Activated CD4-positive, CD25-positive, alpha-beta regulatory T cell treated with anti-CD3 and anti-CD28 coated beads, Interleukin-2, amount 50 U/mL, for 16 hours (primary cell): Measurements from ENCODE around the gene RUNX1.
"Not testable (repeated sequence)": the region's sequence is repeated elsewhere in the genome, so short reads cannot be mapped to it uniquely, and the experiment has no call there.

ENCODE experiments used
- DNase-seq: peaks from one replicate; pipeline ENCODE4 v3.0.0-alpha.2; 2020; ENCODE audit warnings: low read depth, low spot score

RUNX1 gene

GRCh38 chr21:35016517-35017188 lies 32.4 kb downstream of the RUNX1 start:
- DNase-seq: no peak

DNA sequence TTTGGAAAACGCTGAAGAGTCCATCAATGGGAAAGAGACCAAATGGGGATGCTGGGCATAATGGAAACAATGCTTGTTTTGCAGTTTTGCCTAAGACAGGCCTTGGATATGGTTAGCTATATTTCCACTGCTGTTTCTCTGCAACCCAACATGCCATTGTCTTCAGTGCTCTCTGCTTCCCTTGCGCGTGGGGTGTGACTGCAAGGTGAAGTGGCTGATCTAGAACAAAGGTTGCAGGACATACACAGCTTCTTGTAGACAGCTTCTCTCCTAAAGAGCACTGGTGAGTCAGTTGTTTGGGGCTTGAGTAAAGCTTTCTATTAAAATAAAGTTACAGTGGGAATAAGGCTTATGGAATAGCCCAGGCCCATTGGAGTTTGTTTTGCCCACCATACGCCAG lies 33.0 kb downstream of the RUNX1 start:
- DNase-seq: no peak

- no peak for DNase-seq
Observed at GRCh38 chr21:35015435-35016024, 33.6 kb downstream of the RUNX1 start.

- no peak for DNase-seq
Observed at GRCh38 chr21:35014302-35015041, 34.6 kb downstream of the RUNX1 start.

- DNase-seq: no peak
Observed at GRCh38 chr21:35011681-35012080, 37.4 kb downstream of the RUNX1 start.

- no peak for DNase-seq
Observed at GRCh38 chr21:35010447-35010846, 38.7 kb downstream of the RUNX1 start.

GRCh38 chr21:35007348-35007747 lies 41.8 kb downstream of the RUNX1 start:
- DNase-seq: no peak

DNA sequence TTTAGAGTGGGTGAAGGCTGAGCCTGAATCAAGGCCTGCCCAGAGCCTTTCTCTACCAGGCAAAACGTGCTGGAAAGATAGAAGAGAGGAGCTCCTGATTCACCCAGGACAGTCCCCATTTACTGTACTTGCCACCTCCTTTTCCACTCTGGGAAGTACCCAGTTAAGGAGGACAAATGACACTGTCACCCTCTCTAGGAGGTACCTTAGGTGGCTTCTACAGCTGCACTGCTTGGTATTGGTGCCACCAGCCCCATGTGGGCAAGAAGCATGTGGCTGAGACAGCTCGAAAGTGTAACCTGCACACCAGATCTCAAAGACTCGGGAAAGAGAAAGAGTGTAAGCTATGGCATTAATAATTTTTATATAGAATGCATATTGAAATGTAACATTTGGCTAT lies 42.3 kb downstream of the RUNX1 start:
- no peak for DNase-seq

DNA sequence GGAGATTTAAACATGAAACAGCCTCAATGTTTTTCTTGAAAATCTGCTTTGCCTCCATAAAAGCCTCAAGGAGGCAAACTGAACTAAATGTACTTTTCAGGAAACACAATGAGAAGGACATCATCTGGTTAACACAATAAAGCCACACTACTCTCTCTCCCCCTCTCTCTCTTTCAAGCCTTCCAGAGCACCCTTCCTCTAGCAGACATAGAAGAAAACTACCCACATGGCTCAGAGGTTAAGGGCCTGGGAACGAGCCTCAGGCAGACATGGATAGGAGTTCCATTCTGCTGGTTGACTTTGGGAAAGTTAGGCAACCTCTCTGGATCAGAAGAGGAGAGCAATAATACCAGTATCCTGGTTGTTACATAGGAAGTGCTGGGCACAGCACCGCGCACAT lies 42.9 kb downstream of the RUNX1 start:
- DNase-seq: no peak

DNA sequence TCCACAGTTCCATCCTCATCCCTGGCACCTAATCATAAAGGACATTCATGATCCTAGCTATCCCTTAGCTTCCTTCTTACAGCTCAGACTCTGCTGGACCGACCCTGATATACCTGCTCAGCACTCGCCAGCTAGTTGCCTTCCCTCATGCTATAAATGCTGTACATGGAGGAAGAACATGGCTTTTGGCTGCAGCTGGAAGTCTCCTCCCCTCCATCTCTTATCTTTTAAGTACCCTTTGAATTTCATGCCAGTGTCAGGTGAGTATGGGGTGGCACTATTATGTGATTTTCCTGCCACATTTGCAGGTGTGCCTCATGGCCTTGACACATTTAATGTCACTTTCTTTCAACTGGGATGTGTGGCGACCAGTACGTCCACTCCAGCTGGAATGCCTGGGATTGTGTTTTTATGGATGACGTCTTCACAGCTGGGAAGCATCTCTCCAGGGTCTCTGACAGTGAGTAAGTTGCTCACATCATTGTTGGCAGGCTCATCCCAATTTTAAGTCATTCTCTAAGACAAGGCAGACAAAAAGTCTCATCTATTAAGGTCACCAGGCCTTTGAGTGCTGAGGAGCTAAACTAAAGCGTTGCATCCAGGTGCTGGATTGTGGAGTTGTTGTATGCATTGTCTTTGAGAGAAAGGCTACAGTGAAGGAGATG lies 43.4 kb downstream of the RUNX1 start:
- DNase-seq: no peak

- no peak for DNase-seq
Observed at GRCh38 chr21:35005077-35005476, 44.0 kb downstream of the RUNX1 start.

GRCh38 chr21:35004314-35004713 lies 44.8 kb downstream of the RUNX1 start:
- no peak for DNase-seq

DNA sequence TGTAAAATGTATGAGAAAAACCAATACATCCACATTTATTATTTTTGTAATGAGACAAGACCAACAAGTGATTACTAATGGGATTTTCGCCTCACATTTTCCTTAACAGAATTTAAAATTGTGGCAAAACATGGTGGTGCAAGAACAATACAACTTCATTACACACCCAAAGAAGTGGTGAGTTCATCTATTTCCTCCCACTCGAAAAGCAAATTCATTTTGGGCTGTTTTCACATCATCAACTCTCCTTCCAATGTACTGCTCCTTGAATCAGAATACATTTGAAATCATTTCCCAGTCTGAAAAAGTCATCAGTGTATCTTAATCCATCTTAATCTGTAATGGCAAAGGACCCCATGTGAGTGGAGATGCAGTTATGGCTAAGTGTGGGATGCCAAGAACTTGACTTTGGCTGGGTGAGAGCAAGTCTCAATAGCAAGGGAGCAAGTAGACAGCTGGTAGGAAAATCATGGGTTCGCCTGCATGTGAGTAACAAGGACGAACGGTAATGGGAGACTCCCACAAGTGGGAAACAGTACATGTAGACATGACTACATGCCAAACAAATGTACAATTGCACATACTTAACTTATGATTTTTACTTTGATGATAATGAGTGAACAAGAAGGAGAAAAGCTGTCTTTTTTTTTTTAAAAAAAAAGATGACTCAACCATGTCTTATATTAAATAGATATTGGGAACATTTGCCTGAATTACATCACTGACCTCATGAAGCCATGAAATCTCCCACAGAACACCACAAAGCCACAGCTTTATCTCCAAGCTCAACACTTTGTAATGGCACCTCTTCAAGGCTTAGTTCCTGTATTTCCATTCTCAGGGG lies 46.0 kb downstream of the RUNX1 start:
- DNase-seq: no peak

GRCh38 chr21:34999397-34999941 lies 49.6 kb downstream of the RUNX1 start:
- DNase-seq: no peak

DNA sequence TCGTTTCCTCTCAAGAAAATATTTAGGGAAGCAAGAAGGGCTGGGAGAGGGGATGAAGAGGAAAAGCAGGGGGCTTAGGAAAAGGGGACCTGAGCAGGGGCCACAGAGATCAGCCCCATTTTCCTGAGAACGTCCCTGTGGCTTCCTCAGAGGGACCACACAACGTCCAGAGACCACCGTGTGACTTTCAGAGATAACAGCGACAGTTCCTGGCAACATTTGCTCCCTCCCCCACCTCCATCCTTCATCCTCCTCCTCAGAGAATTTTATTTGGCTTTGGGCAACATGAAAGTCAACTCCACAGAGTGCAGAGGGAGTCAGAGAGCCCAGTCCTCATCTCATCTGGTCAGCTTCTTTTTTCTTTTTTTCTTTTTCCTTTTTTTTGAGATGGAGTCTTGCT lies 50.9 kb downstream of the RUNX1 start:
- no peak for DNase-seq

GRCh38 chr21:34997294-34997693 lies 51.8 kb downstream of the RUNX1 start:
- no peak for DNase-seq

DNA sequence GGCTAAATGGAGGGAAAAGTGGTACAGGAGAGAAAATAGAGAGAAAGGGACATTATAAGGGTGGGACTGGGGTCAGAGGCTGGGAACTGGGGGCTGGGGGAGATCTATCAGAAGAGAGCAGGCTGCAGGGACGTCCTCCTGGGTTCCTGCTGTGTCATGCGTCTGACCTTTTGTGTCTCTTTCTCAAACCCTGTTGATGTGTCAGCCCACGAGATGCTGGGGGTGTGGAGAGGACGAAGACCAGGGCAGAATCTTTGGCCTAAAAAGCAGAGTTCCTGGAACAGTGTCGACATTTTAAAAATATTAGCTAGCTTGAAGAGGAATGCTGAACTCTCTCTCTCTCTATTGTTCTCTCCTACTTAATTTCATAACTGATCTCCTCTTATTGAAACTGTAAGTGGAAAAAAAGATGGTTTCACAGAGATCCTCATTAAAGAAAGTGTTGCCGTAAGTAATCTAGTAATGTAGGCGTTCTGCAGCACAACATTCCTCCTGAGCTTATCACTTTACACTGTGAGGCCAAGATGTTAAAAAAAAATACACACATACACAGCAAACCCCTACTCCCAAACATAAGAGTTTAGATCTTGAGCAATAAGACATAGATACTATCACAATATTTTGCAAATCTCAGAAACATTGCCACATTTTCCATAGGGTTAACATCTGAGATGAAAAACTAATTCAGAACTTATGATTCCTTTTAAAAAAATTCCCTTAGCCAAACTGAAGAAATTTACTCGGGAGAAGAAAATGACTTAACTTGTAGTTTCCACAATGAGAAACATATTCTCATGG lies 52.6 kb downstream of the RUNX1 start:
- no peak for DNase-seq

DNA sequence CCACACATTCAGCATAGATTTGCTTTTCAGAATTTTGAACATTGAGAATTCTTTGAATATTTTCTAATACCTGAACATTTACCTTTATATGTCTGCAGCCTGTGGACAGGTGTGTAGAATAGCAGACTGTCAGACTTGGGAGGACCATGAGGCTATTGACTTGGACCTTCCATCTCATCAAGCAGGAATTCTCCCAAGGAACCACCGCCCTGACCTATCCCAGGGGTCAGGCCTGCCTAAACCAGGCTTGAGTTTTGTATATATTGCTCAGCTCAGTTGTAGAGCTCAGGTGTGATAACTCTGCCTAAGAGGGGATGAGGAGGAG lies 53.2 kb downstream of the RUNX1 start:
- DNase-seq: no peak

DNA sequence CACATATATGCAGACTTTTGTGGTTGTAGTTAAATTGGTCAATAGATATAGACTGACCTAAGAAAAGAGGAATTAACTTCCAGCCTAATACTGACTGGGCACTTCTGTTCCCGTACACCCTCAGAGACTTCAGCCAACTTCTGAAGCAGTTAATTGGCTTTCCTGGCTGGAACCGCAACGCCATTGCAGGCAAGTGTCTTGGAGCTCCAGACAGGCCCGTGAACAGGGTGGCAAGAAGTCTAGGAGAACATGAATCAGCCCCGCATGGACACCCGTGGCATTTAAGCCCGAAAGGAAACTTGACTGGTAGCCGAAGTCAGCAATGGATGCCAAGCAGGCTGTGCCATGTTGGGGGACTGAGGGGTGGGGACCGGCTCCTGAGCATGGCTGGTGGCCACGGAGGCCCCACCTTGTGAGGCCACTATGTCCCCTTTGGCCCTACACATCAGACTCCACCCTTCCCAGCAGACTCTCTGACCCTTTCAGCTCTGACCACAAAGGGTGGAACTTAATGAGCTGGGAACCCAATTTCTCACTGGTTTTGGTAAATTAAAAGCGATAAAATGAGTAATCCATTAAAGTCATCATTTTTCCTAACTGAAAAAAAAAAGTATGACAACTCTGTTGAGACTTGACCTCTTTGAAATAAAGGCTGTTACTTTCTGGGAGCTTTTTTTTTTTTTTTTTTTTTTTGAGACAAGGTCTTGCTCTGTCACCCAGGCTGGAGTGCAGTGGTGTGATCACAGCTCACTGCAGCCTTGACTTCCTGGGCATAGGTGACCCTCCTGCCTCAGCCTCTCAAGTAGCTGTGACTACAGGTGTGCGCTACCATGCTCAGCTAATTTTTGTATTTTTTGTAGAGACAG lies 54.1 kb downstream of the RUNX1 start:
- no peak for DNase-seq

- not testable (repeated sequence) for DNase-seq
Observed at GRCh38 chr21:34993521-34993921, 55.6 kb downstream of the RUNX1 start.
